Peyer's patch (tissue), 4 donors: ENCODE measurements around the gene RFX4.

Experiments used
- POLR2A ChIP-seq, 2 donors: fragments of 450-650 bp; IDR thresholded peaks; one replicate each; pipeline ENCODE4 v1.5.1; 2017; ENCODE audit warnings: antibody characterized with exemption in 2 of 2, mild to moderate bottlenecking in 2 of 2, moderate library complexity in 2 of 2
- TF ChIP-seq, protein P1 (sequence below), 6 experiments: fragments of 450-650 bp in 4 of 6; fragments of 200-600 bp in 2 of 6; sonication (generic) in 1 of 6; IDR thresholded peaks; one replicate each; pipeline ENCODE4 v1.5.1; 2017 to 2019; ENCODE audit warnings: antibody characterized with exemption in 6 of 6, mild to moderate bottlenecking in 3 of 6, moderate library complexity in 1 of 6

- TF ChIP-seq, protein P1, sequence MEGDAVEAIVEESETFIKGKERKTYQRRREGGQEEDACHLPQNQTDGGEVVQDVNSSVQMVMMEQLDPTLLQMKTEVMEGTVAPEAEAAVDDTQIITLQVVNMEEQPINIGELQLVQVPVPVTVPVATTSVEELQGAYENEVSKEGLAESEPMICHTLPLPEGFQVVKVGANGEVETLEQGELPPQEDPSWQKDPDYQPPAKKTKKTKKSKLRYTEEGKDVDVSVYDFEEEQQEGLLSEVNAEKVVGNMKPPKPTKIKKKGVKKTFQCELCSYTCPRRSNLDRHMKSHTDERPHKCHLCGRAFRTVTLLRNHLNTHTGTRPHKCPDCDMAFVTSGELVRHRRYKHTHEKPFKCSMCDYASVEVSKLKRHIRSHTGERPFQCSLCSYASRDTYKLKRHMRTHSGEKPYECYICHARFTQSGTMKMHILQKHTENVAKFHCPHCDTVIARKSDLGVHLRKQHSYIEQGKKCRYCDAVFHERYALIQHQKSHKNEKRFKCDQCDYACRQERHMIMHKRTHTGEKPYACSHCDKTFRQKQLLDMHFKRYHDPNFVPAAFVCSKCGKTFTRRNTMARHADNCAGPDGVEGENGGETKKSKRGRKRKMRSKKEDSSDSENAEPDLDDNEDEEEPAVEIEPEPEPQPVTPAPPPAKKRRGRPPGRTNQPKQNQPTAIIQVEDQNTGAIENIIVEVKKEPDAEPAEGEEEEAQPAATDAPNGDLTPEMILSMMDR (IDR thresholded peaks at IDR 0.05), result no peak
- TF ChIP-seq POLR2A (IDR thresholded peaks at IDR 0.05), result no peak
Observed at GRCh38 chr12:106714926-106715325, 132.1 kb downstream of the RFX4 start.
